ENCODE measurements around the gene BMERB1.

BMERB1 gene

GRCh38 chr16:15631730-15632409, 197.5 kb downstream of the BMERB1 start:
- H3K18ac ChIP-seq (ENCODE audit: low read length): no peak overlapping the region
- H2BK12ac ChIP-seq (ENCODE audit: low read length): no peak overlapping the region
- H4K8ac ChIP-seq (ENCODE audit: low read depth, low read length): no peak overlapping the region
- peaks cover 27 to 94% of the 10 kb centered on the region in 2 donors for H3K36me3 ChIP-seq (replicated peaks in 1 of 2; ENCODE audit: control insufficient read depth in 2 of 2, insufficient read depth in 2 of 2, low read length in 2 of 2)
- no peak overlapping the region for H2AFZ ChIP-seq (ENCODE audit: low read length)
- WGBS, 2 donors (ENCODE audit: extremely low coverage in 2 of 2, insufficient read length in 2 of 2, insufficient replicate concordance in 1 of 2): no CpG with 5 or more reads among the region's 2 CpGs
- peaks cover 2% of the 10 kb centered on the region for H3K79me1 ChIP-seq (ENCODE audit: low read depth, low read length)
- H3K27ac ChIP-seq (replicated peaks; ENCODE audit: low read length): no peak overlapping the region
- H3K4ac ChIP-seq (ENCODE audit: low read length): no peak overlapping the region
- H3K9me3 ChIP-seq (replicated peaks in 1 of 2; ENCODE audit: control insufficient read depth in 2 of 2, insufficient read depth in 1 of 2, low read depth in 1 of 2, low read length in 2 of 2): no peaks in the 10 kb centered on the region
- H2AK5ac ChIP-seq (ENCODE audit: low read depth, low read length): no peak overlapping the region
- no peak overlapping the region for H3K23ac ChIP-seq (ENCODE audit: low read depth, low read length, poor library complexity)
- no peak overlapping the region for H2BK120ac ChIP-seq (ENCODE audit: low read depth, low read length)
- no peaks in the 10 kb centered on the region for H3K27me3 ChIP-seq (ENCODE audit: control insufficient read depth in 3 of 3, insufficient read depth in 3 of 3, low read depth in 1 of 3, low read length in 3 of 3)
- no peak for DNase-seq (ENCODE audit: low spot score)
- no peak overlapping the region for H4K91ac ChIP-seq (ENCODE audit: low read depth, low read length, poor library complexity)
- H3K9ac ChIP-seq (ENCODE audit: low read depth, low read length, poor library complexity): no peak overlapping the region
- H3K4me2 ChIP-seq (ENCODE audit: insufficient read depth, low read length, poor library complexity, severe bottlenecking): no peak overlapping the region
- H2BK15ac ChIP-seq (ENCODE audit: low read length): no peak overlapping the region
- no peaks in the 10 kb centered on the region for H3K4me1 ChIP-seq (ENCODE audit: control insufficient read depth in 2 of 2, insufficient read depth in 1 of 2, low read depth in 1 of 2, low read length in 2 of 2)
- H3K14ac ChIP-seq (ENCODE audit: low read length): no peak overlapping the region
- H2BK5ac ChIP-seq (ENCODE audit: low read length): no peak overlapping the region
- no peak overlapping the region for H3K4me3 ChIP-seq (ENCODE audit: low read length in 2 of 2)

DNA sequence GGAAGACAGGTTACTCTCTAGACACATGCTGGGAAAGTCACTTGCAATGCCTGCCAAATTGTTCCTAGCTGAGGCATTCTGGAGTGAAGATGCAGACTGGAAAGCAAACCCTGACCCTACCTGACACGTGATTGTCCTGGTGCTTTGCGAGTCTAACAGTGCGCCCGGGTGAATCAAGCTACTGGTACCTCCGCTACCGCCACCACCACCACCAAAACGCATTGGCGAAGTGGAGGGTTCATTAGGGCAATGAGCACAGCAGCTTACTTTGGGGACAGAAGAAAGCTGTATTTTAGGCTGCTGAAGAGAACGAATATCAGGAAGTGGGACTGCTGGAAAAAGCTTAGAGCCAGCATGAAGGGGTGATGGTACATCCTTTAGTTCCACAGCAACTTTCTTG, 201.5 kb downstream of the BMERB1 start:
- Histone ChIP-seq H2AFZ (ENCODE audit: low read length) (no peak overlapping the region), H3K79me1 (ENCODE audit: low read depth, low read length) (peaks cover 5% of the 10 kb centered on the region), H4K91ac (ENCODE audit: low read depth, low read length, poor library complexity) (no peak overlapping the region), H3K9ac (ENCODE audit: low read depth, low read length, poor library complexity) (no peak overlapping the region), H2BK12ac (ENCODE audit: low read length) (no peak overlapping the region), H2AK5ac (ENCODE audit: low read depth, low read length) (no peak overlapping the region), H3K27ac (replicated peaks; ENCODE audit: low read length) (no peak overlapping the region), H3K27me3 (ENCODE audit: control insufficient read depth in 3 of 3, insufficient read depth in 3 of 3, low read depth in 1 of 3, low read length in 3 of 3) (no peaks in the 10 kb centered on the region), H4K8ac (ENCODE audit: low read depth, low read length) (peak overlapping the region; percentile 29), H2BK5ac (ENCODE audit: low read length) (no peak overlapping the region), H3K4ac (ENCODE audit: low read length) (no peak overlapping the region), H3K14ac (ENCODE audit: low read length) (no peak overlapping the region), H3K36me3 (replicated peaks in 1 of 2; ENCODE audit: control insufficient read depth in 2 of 2, insufficient read depth in 2 of 2, low read length in 2 of 2) (peaks cover 30 to 84% of the 10 kb centered on the region in 2 donors), H3K4me2 (ENCODE audit: insufficient read depth, low read length, poor library complexity, severe bottlenecking) (no peak overlapping the region), H3K9me3 (replicated peaks in 1 of 2; ENCODE audit: control insufficient read depth in 2 of 2, insufficient read depth in 1 of 2, low read depth in 1 of 2, low read length in 2 of 2) (no peaks in the 10 kb centered on the region), H2BK15ac (ENCODE audit: low read length) (no peak overlapping the region), H3K4me1 (ENCODE audit: control insufficient read depth in 2 of 2, insufficient read depth in 1 of 2, low read depth in 1 of 2, low read length in 2 of 2) (no peaks in the 10 kb centered on the region), H3K4me3 (ENCODE audit: low read length in 2 of 2) (peak overlapping the region in 1 of 2 donors; percentile 9), H2BK120ac (ENCODE audit: low read depth, low read length) (no peak overlapping the region), H3K18ac (ENCODE audit: low read length) (no peak overlapping the region), H3K23ac (ENCODE audit: low read depth, low read length, poor library complexity) (peak overlapping the region; percentile 35)
- WGBS, 2 donors (ENCODE audit: extremely low coverage in 2 of 2, insufficient read length in 2 of 2, insufficient replicate concordance in 1 of 2): no CpG with 5 or more reads among the region's 9 CpGs
- DNase-seq (ENCODE audit: low spot score): no peak

DNA sequence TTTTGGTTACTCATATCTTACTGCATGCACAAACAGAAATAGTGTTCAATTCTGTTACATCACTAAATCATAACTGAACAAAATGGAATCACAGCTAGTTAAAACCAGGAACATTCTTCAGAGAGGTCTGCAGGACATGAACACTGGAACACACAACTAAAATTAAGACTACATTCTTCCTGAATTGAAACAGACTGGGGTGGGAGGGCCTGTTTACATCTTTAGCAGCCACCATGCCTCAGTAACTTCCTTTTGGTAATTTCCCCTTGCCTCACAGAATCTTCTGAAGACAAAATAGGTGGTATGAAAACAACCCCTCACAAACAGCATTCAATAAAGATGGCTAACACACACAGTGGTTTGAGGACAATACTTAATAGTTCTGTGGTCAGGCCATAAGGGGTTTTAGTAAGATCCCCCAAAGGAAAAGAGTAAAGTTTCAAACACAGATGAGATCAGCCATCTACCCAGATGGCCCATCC, 202.0 kb downstream of the BMERB1 start:
- H3K27me3 ChIP-seq (ENCODE audit: control insufficient read depth in 3 of 3, insufficient read depth in 3 of 3, low read depth in 1 of 3, low read length in 3 of 3): no peaks in the 10 kb centered on the region
- no peak overlapping the region for H2BK5ac ChIP-seq (ENCODE audit: low read length)
- no peak for DNase-seq (ENCODE audit: low spot score)
- no peak overlapping the region for H3K27ac ChIP-seq (replicated peaks; ENCODE audit: low read length)
- no peak overlapping the region for H2BK15ac ChIP-seq (ENCODE audit: low read length)
- H4K91ac ChIP-seq (ENCODE audit: low read depth, low read length, poor library complexity): no peak overlapping the region
- no peaks in the 10 kb centered on the region for H3K9me3 ChIP-seq (replicated peaks in 1 of 2; ENCODE audit: control insufficient read depth in 2 of 2, insufficient read depth in 1 of 2, low read depth in 1 of 2, low read length in 2 of 2)
- no peak overlapping the region for H3K14ac ChIP-seq (ENCODE audit: low read length)
- no peak overlapping the region for H4K8ac ChIP-seq (ENCODE audit: low read depth, low read length)
- H2AK5ac ChIP-seq (ENCODE audit: low read depth, low read length): no peak overlapping the region
- H2BK12ac ChIP-seq (ENCODE audit: low read length): no peak overlapping the region
- no peak overlapping the region for H3K4me2 ChIP-seq (ENCODE audit: insufficient read depth, low read length, poor library complexity, severe bottlenecking)
- no peak overlapping the region for H3K9ac ChIP-seq (ENCODE audit: low read depth, low read length, poor library complexity)
- no peaks in the 10 kb centered on the region for H3K4me1 ChIP-seq (ENCODE audit: control insufficient read depth in 2 of 2, insufficient read depth in 1 of 2, low read depth in 1 of 2, low read length in 2 of 2)
- H3K36me3 ChIP-seq (replicated peaks in 1 of 2; ENCODE audit: control insufficient read depth in 2 of 2, insufficient read depth in 2 of 2, low read length in 2 of 2): peaks cover 28 to 79% of the 10 kb centered on the region in 2 donors
- no peak overlapping the region for H3K23ac ChIP-seq (ENCODE audit: low read depth, low read length, poor library complexity)
- H3K4me3 ChIP-seq (ENCODE audit: low read length in 2 of 2): no peak overlapping the region
- no peak overlapping the region for H2AFZ ChIP-seq (ENCODE audit: low read length)
- H3K4ac ChIP-seq (ENCODE audit: low read length): no peak overlapping the region
- H3K79me1 ChIP-seq (ENCODE audit: low read depth, low read length): peaks cover 5% of the 10 kb centered on the region
- no peak overlapping the region for H2BK120ac ChIP-seq (ENCODE audit: low read depth, low read length)
- H3K18ac ChIP-seq (ENCODE audit: low read length): no peak overlapping the region

Data from neuronal stem cell (in vitro differentiated cells).